Osteocyte (in vitro differentiated cells): ENCODE measurements around the gene STXBP6. TPM values are rescaled to one million over a fixed set of nuclear protein-coding genes. Genes with fewer than 3 reads are reported as not detected.
"Not testable (repeated sequence)": the region's sequence is repeated elsewhere in the genome, so short reads cannot be mapped to it uniquely, and the experiment has no call there.

Source experiments
- DNase-seq: peaks from one replicate; pipeline ENCODE4 v3.0.0; 2021; ENCODE audit warnings: mixed read lengths; ENCODE audit not compliant: unreplicated experiment; ENCODE audit errors: extremely low spot score
- H3K27ac Mint-ChIP-seq: one replicate; pipeline ENCODE4 v1.8.0; 2021; ENCODE audit warnings: mild to moderate bottlenecking, mixed read lengths; ENCODE audit not compliant: unreplicated experiment
- H3K27me3 Mint-ChIP-seq: one replicate; pipeline ENCODE4 v1.8.0; 2021; ENCODE audit warnings: mixed read lengths; ENCODE audit not compliant: unreplicated experiment
- H3K36me3 Mint-ChIP-seq: one replicate; pipeline ENCODE4 v1.8.0; 2021; ENCODE audit warnings: mixed read lengths; ENCODE audit not compliant: unreplicated experiment
- H3K4me1 Mint-ChIP-seq: one replicate; pipeline ENCODE4 v1.8.0; 2021; ENCODE audit warnings: mixed read lengths; ENCODE audit not compliant: unreplicated experiment
- H3K4me3 Mint-ChIP-seq: one replicate; pipeline ENCODE4 v1.8.0; 2021; ENCODE audit warnings: mild to moderate bottlenecking, moderate library complexity, mixed read lengths; ENCODE audit not compliant: unreplicated experiment
- H3K9me3 Mint-ChIP-seq: one replicate; pipeline ENCODE4 v1.8.0; 2021; ENCODE audit warnings: mixed read lengths; ENCODE audit not compliant: unreplicated experiment
- CTCF ChIP-seq: fragments of 200-600 bp; sonication (generic); IDR thresholded peaks from 2 replicates; pipeline ENCODE4 v1.5.0; 2021; ENCODE audit warnings: antibody characterized with exemption, mild to moderate bottlenecking, moderate library complexity
- total RNA-seq: library from RNA; stranded (reverse); gene quantifications from 2 replicates; pipeline ENCODE4 v1.2.1, GENCODE V29; 2021

Gene STXBP6
- total RNA-seq, 1 donor from 2014 or later: 6.4 TPM

- DNase-seq: no peak
- Mint-ChIP-seq H3K27me3 (peaks cover 15% of the 10 kb centered on the region), H3K4me3 (no peak overlapping the region), H3K4me1 (peaks cover 10% of the 10 kb centered on the region), H3K36me3 (peaks cover 2% of the 10 kb centered on the region), H3K27ac (no peak overlapping the region), H3K9me3 (no peaks in the 10 kb centered on the region)
- no peak for TF ChIP-seq CTCF
These were observed 240.8 kb downstream of the STXBP6 start for GRCh38 chr14:24809135-24809534.

GRCh38 chr14:24808412-24808811 lies 241.5 kb downstream of the STXBP6 start:
- Mint-ChIP-seq H3K36me3 (peaks cover 2% of the 10 kb centered on the region), H3K9me3 (no peaks in the 10 kb centered on the region), H3K27ac (no peak overlapping the region), H3K4me3 (no peak overlapping the region), H3K4me1 (peaks cover 10% of the 10 kb centered on the region), H3K27me3 (peaks cover 18% of the 10 kb centered on the region)
- TF ChIP-seq CTCF: no peak
- DNase-seq: no peak

GRCh38 chr14:24806061-24806678 lies 243.8 kb downstream of the STXBP6 start:
- H3K4me1 Mint-ChIP-seq: peaks cover 8% of the 10 kb centered on the region
- peaks cover 2% of the 10 kb centered on the region for H3K36me3 Mint-ChIP-seq
- H3K9me3 Mint-ChIP-seq: no peaks in the 10 kb centered on the region
- no peak for DNase-seq
- H3K27me3 Mint-ChIP-seq: peaks cover 29% of the 10 kb centered on the region
- no peak overlapping the region for H3K27ac Mint-ChIP-seq
- no peak overlapping the region for H3K4me3 Mint-ChIP-seq
- peak; percentile 97 for TF ChIP-seq CTCF

- DNase-seq: no peak
- Mint-ChIP-seq H3K4me1 (peaks cover 2% of the 10 kb centered on the region), H3K27me3 (peaks cover 37% of the 10 kb centered on the region), H3K9me3 (no peaks in the 10 kb centered on the region), H3K27ac (no peak overlapping the region), H3K4me3 (no peak overlapping the region), H3K36me3 (no peaks in the 10 kb centered on the region)
- no peak for TF ChIP-seq CTCF
These were observed 245.3 kb downstream of the STXBP6 start for GRCh38 chr14:24804552-24805212.

- Mint-ChIP-seq H3K4me3 (no peak overlapping the region), H3K27me3 (peaks cover 35% of the 10 kb centered on the region), H3K27ac (no peak overlapping the region), H3K4me1 (peaks cover 2% of the 10 kb centered on the region), H3K36me3 (no peaks in the 10 kb centered on the region), H3K9me3 (peaks cover 3% of the 10 kb centered on the region)
- no peak for TF ChIP-seq CTCF
- no peak for DNase-seq
These were observed 245.9 kb downstream of the STXBP6 start for GRCh38 chr14:24803933-24804494.

GRCh38 chr14:24803426-24803825 lies 246.5 kb downstream of the STXBP6 start:
- not testable (repeated sequence) for H3K4me1 Mint-ChIP-seq, H3K9me3 Mint-ChIP-seq, H3K27ac Mint-ChIP-seq, DNase-seq, H3K4me3 Mint-ChIP-seq, H3K36me3 Mint-ChIP-seq
- H3K27me3 Mint-ChIP-seq: peaks cover 32% of the 10 kb centered on the region
